Ectodermal cell (in vitro differentiated cells): ENCODE data around the gene EPS8.

Source experiments
- H3K27ac ChIP-seq: 2 replicates; pipeline ENCODE4 v1.7.0; 2013; ENCODE audit warnings: mild to moderate bottlenecking, low read depth, low read length; ENCODE audit not compliant: insufficient read depth, poor library complexity, severe bottlenecking
- H3K27me3 ChIP-seq: 2 replicates; pipeline ENCODE4 v1.7.0; 2013; ENCODE audit warnings: mild to moderate bottlenecking, low read length; ENCODE audit not compliant: insufficient read depth, control insufficient read depth, poor library complexity, severe bottlenecking
- H3K36me3 ChIP-seq: one replicate; pipeline ENCODE4 v1.7.0; 2013; ENCODE audit warnings: low read length; ENCODE audit not compliant: control insufficient read depth, insufficient read depth
- H3K4me1 ChIP-seq: one replicate; pipeline ENCODE4 v1.7.0; 2013; ENCODE audit warnings: low read length; ENCODE audit not compliant: control insufficient read depth, insufficient read depth
- H3K4me3 ChIP-seq: 2 replicates; pipeline ENCODE4 v1.7.0; 2013; ENCODE audit warnings: low read depth, low read length, control low read depth; ENCODE audit not compliant: insufficient read depth
- H3K9me3 ChIP-seq: 2 replicates; pipeline ENCODE4 v1.7.0; 2013; ENCODE audit warnings: mild to moderate bottlenecking, low read length, moderate library complexity; ENCODE audit not compliant: control insufficient read depth
- WGBS, 2 experiments: methylation state at CpG; one replicate each; pipeline ENCODE4 v1.1.7; 2013; ENCODE audit warnings: missing lambda C conversion rate in 2 of 2; 5-methylcytosine and 5-hydroxymethylcytosine counted together

Gene EPS8

DNA sequence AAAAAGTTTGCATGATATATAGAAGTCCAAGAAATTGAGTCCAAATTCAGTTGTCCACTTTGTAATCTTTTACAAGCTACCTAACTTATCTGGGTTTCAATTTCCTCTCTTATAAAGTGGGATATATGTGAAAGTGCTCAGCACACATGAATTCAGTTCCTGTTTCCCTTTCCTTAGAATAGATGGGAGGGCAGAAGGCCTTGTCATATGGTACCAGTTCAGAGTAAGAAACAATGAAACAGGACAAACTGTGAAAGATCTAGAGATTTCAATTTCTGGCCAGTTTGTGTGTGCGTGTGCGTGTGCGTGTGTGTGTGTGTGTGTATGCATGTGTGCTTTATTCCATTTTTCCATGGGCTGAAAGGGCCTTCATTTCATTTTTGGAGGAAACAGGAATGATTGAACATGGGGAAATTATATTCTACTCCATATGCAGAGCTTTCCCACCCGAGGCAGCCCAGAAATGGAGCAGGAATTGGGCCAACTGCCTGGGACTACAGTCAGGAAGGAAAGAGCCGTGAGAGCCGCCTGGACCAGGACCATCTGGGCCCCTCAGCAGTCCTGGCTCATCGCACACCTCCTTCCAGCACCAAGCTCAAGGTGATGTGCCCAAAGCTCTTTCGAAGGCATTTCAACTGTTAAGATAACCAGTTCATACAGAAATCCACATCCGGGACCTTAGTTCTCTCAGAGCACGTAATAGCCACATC is 183.2 kb downstream of the EPS8 start:
- Histone ChIP-seq H3K4me1 (no peaks in the 10 kb centered on the region), H3K27ac (no peak overlapping the region), H3K9me3 (no peaks in the 10 kb centered on the region), H3K36me3 (no peaks in the 10 kb centered on the region), H3K4me3 (no peak overlapping the region), H3K27me3 (no peaks in the 10 kb centered on the region)
- 95% methylated on average over 10 of the region's 10 CpGs for WGBS, 2 experiments

GRCh38 chr12:15603474-15604085 is 185.6 kb downstream of the EPS8 start:
- Histone ChIP-seq H3K36me3 (no peaks in the 10 kb centered on the region), H3K4me3 (no peak overlapping the region), H3K4me1 (no peaks in the 10 kb centered on the region), H3K27me3 (no peaks in the 10 kb centered on the region), H3K27ac (no peak overlapping the region), H3K9me3 (no peaks in the 10 kb centered on the region)
- WGBS, 2 experiments: 95 to 96% methylated on average over 4 of the region's 4 CpGs

GRCh38 chr12:15602051-15602672 is 187.0 kb downstream of the EPS8 start:
- H3K27ac ChIP-seq: no peak overlapping the region
- H3K9me3 ChIP-seq: no peaks in the 10 kb centered on the region
- 93 to 97% methylated on average over 3 of the region's 3 CpGs for WGBS, 2 experiments
- no peaks in the 10 kb centered on the region for H3K36me3 ChIP-seq
- no peak overlapping the region for H3K4me3 ChIP-seq
- no peaks in the 10 kb centered on the region for H3K27me3 ChIP-seq
- H3K4me1 ChIP-seq: no peaks in the 10 kb centered on the region

DNA sequence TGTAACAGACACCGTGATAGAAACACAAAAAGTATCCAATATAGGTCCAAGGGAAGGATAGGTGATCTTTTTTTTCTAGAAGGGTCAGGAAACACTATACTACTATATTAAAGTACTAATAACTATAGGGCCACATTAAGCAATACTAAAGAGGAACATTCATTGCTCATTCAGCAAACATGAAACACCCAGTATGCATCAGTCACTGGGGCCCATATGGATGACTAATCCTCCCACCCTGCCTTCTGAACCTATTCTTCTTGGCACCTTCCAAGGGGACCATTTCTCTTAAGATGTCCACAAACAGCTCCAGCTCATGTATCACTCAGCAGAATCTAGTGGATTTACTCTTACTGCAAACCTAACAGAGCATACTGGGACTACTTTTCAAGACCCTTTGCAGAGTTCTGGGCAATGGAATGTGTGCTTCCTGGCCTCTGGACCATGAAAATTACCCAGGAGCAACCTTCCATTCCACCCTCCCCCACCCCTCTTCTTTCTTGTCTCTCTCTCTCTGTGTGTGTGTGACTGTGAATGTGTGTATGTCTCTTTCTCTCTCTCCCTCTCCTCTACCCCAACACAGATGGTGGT is 187.9 kb downstream of the EPS8 start:
- H3K4me3 ChIP-seq: no peak overlapping the region
- no peaks in the 10 kb centered on the region for H3K36me3 ChIP-seq
- WGBS, 2 experiments: 80 to 90% methylated on average over 1 of the region's 1 CpG
- H3K27me3 ChIP-seq: no peaks in the 10 kb centered on the region
- no peak overlapping the region for H3K27ac ChIP-seq
- no peaks in the 10 kb centered on the region for H3K4me1 ChIP-seq
- H3K9me3 ChIP-seq: no peaks in the 10 kb centered on the region

DNA sequence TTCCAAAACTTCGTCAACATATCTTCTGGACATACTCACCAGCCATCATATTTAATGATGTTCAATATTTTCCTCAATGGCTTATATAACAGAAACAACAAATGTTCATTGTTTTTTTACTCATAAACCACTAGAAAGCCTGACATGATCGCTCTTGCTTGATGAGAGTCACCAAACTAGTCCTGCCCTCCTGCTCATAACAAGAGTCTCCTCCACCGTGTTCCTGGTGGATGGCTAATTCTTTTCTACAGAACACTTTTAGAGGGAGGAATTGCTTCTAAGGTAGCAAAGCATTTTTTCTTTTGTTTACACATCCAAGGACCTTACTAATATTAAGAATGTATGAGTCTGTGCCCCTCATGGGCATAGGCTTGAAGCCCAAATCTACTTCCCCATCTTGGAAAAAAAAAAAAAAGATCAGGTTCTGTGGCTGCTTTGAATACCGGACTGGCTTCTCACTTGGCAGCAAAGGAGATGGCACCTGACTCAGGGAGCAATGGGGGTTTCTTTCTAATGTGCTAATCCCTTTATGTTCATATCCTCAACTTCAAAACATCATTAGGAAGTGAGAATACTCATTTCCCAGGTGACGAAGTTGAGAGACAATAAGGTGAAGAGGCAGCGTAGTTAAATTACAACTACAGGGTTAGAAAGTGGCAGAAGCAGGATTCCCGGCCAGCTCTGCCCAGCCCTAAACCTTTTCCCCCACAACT is 188.8 kb downstream of the EPS8 start:
- no peaks in the 10 kb centered on the region for H3K27me3 ChIP-seq
- H3K4me1 ChIP-seq: no peaks in the 10 kb centered on the region
- H3K36me3 ChIP-seq: no peaks in the 10 kb centered on the region
- H3K27ac ChIP-seq: no peak overlapping the region
- WGBS, 2 experiments: 88 to 93% methylated on average over 6 to 7 of the region's 7 CpGs
- H3K4me3 ChIP-seq: no peak overlapping the region
- H3K9me3 ChIP-seq: no peaks in the 10 kb centered on the region

DNA sequence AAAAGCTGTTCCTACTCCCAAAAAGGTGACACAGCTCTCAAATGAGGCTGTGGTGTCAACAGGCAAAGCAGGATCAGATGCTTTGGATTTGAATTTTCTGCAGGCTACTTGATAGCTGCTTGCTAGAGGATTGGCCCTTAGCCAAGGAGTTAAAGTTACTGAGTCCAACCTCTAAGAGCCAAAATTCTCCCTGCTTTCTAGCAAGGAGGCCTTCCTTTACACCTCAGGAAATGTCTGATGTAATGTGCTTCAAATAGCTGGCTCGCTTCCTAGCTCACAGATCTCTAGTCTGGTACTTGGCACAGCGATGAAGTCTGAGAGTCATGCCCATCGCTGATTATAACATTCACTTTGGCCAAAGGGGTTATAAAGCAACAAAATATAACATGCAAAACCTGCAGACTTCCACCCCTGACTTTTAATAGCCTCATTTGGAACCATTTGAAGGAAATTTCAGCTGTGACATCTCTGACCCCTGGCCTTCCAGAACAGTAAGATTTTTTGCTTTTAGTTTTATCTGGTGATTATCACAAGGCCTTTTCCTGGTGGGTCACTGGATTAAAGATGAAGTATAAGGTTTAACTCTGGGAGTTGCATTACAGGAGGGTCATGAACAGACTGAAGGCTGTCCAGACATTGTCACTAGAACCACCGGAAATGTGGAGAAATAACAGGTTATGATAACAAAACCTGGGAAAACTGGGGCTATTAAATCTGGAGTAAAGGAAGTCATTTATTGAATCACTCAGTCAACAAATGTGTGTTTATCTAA is 189.7 kb downstream of the EPS8 start:
- H3K4me3 ChIP-seq: no peak overlapping the region
- no peaks in the 10 kb centered on the region for H3K36me3 ChIP-seq
- 96 to 97% methylated on average over 4 of the region's 4 CpGs for WGBS, 2 experiments
- H3K27ac ChIP-seq: no peak overlapping the region
- no peaks in the 10 kb centered on the region for H3K9me3 ChIP-seq
- H3K4me1 ChIP-seq: no peaks in the 10 kb centered on the region
- H3K27me3 ChIP-seq: no peaks in the 10 kb centered on the region

DNA sequence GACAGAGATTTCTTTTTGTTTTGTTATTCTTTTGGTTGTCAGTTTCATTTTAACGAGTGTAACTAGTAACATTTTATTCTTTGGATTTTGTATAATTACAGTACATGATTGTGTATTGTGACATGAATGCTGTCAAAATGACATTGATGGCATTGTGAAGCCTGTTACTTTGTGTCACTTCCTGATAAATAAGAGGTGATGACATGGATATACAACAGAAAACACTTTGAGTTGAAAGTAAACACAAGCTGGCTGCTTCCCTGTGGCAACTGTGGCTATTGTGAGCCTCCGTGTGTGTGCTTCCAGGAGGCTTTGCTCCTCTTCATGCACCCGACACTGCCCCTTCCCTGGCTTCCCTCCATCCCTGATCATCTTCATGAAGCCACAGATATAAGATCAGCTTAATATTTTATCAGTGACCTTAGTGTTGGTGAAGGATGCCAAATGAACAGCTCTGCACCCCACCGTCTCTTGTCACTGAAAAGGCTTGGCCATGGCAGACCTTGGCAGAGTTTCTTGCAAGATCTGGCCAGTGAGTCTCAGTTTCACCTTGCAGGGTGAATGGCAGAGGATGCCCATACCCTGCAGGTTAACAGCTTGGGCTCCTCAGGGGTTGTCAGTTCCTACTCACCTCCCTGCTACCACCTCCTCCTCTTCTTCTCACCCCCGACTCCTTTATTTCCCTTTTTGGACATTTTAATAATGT is 191.9 kb downstream of the EPS8 start:
- Histone ChIP-seq H3K4me3 (no peak overlapping the region), H3K27me3 (no peaks in the 10 kb centered on the region), H3K36me3 (no peaks in the 10 kb centered on the region), H3K9me3 (no peaks in the 10 kb centered on the region), H3K27ac (no peak overlapping the region), H3K4me1 (no peaks in the 10 kb centered on the region)
- 71 to 76% methylated on average over 5 of the region's 5 CpGs for WGBS, 2 experiments

DNA sequence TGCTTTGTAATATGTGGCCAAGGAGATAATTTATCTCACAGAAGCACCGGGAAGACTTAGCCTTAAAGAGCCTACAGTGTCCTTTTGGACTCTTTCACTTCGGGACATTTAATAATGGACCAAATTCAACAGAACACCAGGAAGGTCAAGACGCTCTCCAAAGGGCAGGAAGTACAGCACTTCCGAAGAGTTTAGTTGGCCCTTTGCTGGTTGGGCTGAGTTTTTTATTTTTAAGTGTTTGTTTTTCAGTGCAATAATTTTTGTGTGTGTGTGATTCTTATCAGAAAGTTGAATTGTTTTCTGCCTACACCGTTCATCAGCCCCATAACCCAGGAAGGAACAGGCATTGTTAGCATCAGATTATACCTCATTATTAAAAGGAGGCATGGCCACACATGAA is 193.0 kb downstream of the EPS8 start:
- Histone ChIP-seq H3K36me3 (no peaks in the 10 kb centered on the region), H3K4me3 (no peak overlapping the region), H3K27me3 (no peaks in the 10 kb centered on the region), H3K4me1 (no peaks in the 10 kb centered on the region), H3K9me3 (no peaks in the 10 kb centered on the region), H3K27ac (no peak overlapping the region)
- 93 to 97% methylated on average over 5 of the region's 5 CpGs for WGBS, 2 experiments

- no peak overlapping the region for H3K27ac ChIP-seq
- 95 to 100% methylated on average over 2 to 4 of the region's 4 CpGs for WGBS, 2 experiments
- H3K4me3 ChIP-seq: no peak overlapping the region
- no peaks in the 10 kb centered on the region for H3K27me3 ChIP-seq
- no peaks in the 10 kb centered on the region for H3K9me3 ChIP-seq
- H3K4me1 ChIP-seq: no peaks in the 10 kb centered on the region
- H3K36me3 ChIP-seq: no peaks in the 10 kb centered on the region
Measured at GRCh38 chr12:15592934-15593333, 196.3 kb downstream of the EPS8 start.
